Neural cell (in vitro differentiated cells): ENCODE data around the gene IFNGR2. TPM values are rescaled to one million over a fixed set of nuclear protein-coding genes. Genes with fewer than 3 reads are reported as not detected.

ENCODE experiments used
- H2AFZ ChIP-seq: fragments of 200-600, 300-800 bp; sonication (generic), shearing (Covaris generic); 2 replicates; pipeline ENCODE4 v1.6.0; 2014; ENCODE audit warnings: low read depth, mild to moderate bottlenecking, antibody characterized with exemption, low read length, moderate library complexity
- H3F3A ChIP-seq: fragments of 200-600 bp; shearing (Covaris generic); 2 replicates; pipeline ENCODE4 v1.6.1; 2016; ENCODE audit warnings: mild to moderate bottlenecking, moderate library complexity, mixed read lengths, antibody characterized with exemption, low read length; ENCODE audit not compliant: insufficient read depth, poor library complexity, severe bottlenecking
- H3K27ac ChIP-seq: fragments of 200-600, 300-800 bp; sonication (generic), shearing (Covaris generic); 2 replicates; pipeline ENCODE4 v1.5.1; 2014; ENCODE audit warnings: mild to moderate bottlenecking, low read length, moderate library complexity
- H3K27me3 ChIP-seq: fragments of 300-800, 200-600 bp; sonication (generic), shearing (Covaris generic); 2 replicates; pipeline ENCODE4 v1.6.0; 2014; ENCODE audit warnings: mild to moderate bottlenecking, low read depth, low read length, moderate library complexity; ENCODE audit not compliant: insufficient read depth
- H3K36me3 ChIP-seq: fragments of 300-800, 200-600 bp; sonication (generic), shearing (Covaris generic); 2 replicates; pipeline ENCODE4 v1.5.1; 2014; ENCODE audit warnings: mild to moderate bottlenecking, antibody characterized with exemption, low read length, moderate library complexity; ENCODE audit not compliant: insufficient read depth
- H3K4me2 ChIP-seq: fragments of 300-800, 200-600 bp; sonication (generic), shearing (Covaris generic); 2 replicates; pipeline ENCODE4 v1.6.0; 2014; ENCODE audit warnings: mild to moderate bottlenecking, low read length
- H3K4me3 ChIP-seq: fragments of 300-800, 200-600 bp; sonication (generic), shearing (Covaris generic); 2 replicates; pipeline ENCODE4 v1.5.1; 2014; ENCODE audit warnings: mild to moderate bottlenecking, low read length, moderate library complexity
- H3K79me2 ChIP-seq: fragments of 200-600 bp; shearing (Covaris generic); replicated peaks from 2 replicates; pipeline ENCODE4 v1.6.0; 2014; ENCODE audit warnings: mild to moderate bottlenecking, low read length, moderate library complexity; ENCODE audit not compliant: insufficient read depth
- H3K9ac ChIP-seq: fragments of 300-800, 200-600 bp; sonication (generic), shearing (Covaris generic); 2 replicates; pipeline ENCODE4 v1.6.1; 2016; ENCODE audit warnings: mild to moderate bottlenecking, low read length, mixed read lengths
- H3K9me2 ChIP-seq: fragments of 200-600 bp; shearing (Covaris generic); 2 replicates; pipeline ENCODE4 v1.6.1; 2016; ENCODE audit warnings: mild to moderate bottlenecking, low read length, mixed read lengths; ENCODE audit not compliant: insufficient read depth
- H3K9me3 ChIP-seq: fragments of 200-600, 300-800 bp; sonication (generic), shearing (Covaris generic); 2 replicates; pipeline ENCODE4 v1.6.1; 2016; ENCODE audit warnings: mild to moderate bottlenecking, mixed run types, low read length, moderate library complexity, mixed read lengths
- H4K20me1 ChIP-seq: fragments of 200-600 bp; shearing (Covaris generic); 2 replicates; pipeline ENCODE4 v1.6.1; 2016; ENCODE audit warnings: mild to moderate bottlenecking, mixed run types; ENCODE audit not compliant: insufficient read depth
- CTCF ChIP-seq: fragments of 450-650 bp; IDR thresholded peaks from 2 replicates; pipeline ENCODE4 v1.5.1; 2014; ENCODE audit warnings: antibody characterized with exemption, mild to moderate bottlenecking, moderate library complexity; ENCODE audit not compliant: poor library complexity, severe bottlenecking
- EP300 ChIP-seq: fragments of 450-650 bp; conservative IDR thresholded peaks from 2 replicates; pipeline ENCODE4 v1.6.1; 2014; ENCODE audit warnings: antibody characterized with exemption, mild to moderate bottlenecking, moderate library complexity; ENCODE audit not compliant: poor library complexity, severe bottlenecking
- EZH2 ChIP-seq: fragments of 200-600, 300-800 bp; shearing (Covaris generic), sonication (generic); IDR thresholded peaks from 2 replicates; pipeline ENCODE4 v1.6.1; 2014; ENCODE audit warnings: antibody characterized with exemption, low read length, borderline replicate concordance, mild to moderate bottlenecking; ENCODE audit not compliant: insufficient read depth, poor library complexity, severe bottlenecking
- MXI1 ChIP-seq: fragments of 450-650 bp; conservative IDR thresholded peaks from 2 replicates; pipeline ENCODE4 v1.6.1; 2014; ENCODE audit warnings: antibody characterized with exemption, mild to moderate bottlenecking; ENCODE audit not compliant: poor library complexity, severe bottlenecking
- POLR2AphosphoS5 ChIP-seq: IDR thresholded peaks from 2 replicates; pipeline ENCODE4 v1.6.1; 2012
- RAD21 ChIP-seq: fragments of 450-650 bp; conservative IDR thresholded peaks from 2 replicates; pipeline ENCODE4 v1.6.1; 2014; ENCODE audit warnings: antibody characterized with exemption, mild to moderate bottlenecking, moderate library complexity
- REST ChIP-seq: IDR thresholded peaks from 2 replicates; pipeline ENCODE4 v1.6.1; 2012; ENCODE audit warnings: borderline replicate concordance
- SMC3 ChIP-seq: fragments of 450-650 bp; conservative IDR thresholded peaks from 2 replicates; pipeline ENCODE4 v1.6.1; 2014; ENCODE audit warnings: antibody characterized with exemption, mild to moderate bottlenecking, moderate library complexity; ENCODE audit not compliant: poor library complexity
- TAF1 ChIP-seq: IDR thresholded peaks from 2 replicates; pipeline ENCODE4 v1.6.1; 2012; ENCODE audit warnings: low read depth
- polyA plus RNA-seq: library from polyadenylated mRNA; depleted of rRNA; stranded (reverse); fragments of >200 nt; gene quantifications from 2 replicates; pipeline ENCODE4 v1.2.3, GENCODE V29; 2014

The IFNGR2 gene
- polyA plus RNA-seq, 1 donor from 2014 or later = 57.2 TPM

GRCh38 chr21:33373451-33373850 is 29.8 kb upstream of the IFNGR2 start:
- Histone ChIP-seq H3K79me2 (no peaks in the 10 kb centered on the region), H3K9me3 (no peaks in the 10 kb centered on the region), H3K9me2 (no peaks in the 10 kb centered on the region), H3F3A (no peaks in the 10 kb centered on the region), H3K9ac (no peak overlapping the region), H3K27me3 (no peaks in the 10 kb centered on the region), H4K20me1 (no peaks in the 10 kb centered on the region), H3K36me3 (no peaks in the 10 kb centered on the region), H2AFZ (no peak overlapping the region), H3K4me2 (no peak overlapping the region), H3K27ac (no peak overlapping the region), H3K4me3 (no peak overlapping the region)
- TF ChIP-seq REST (no peak), POLR2AphosphoS5 (no peak), MXI1 (no peak), SMC3 (no peak), CTCF (no peak), EZH2 (no peak), EP300 (no peak), TAF1 (no peak), RAD21 (no peak)

- no peak overlapping the region for H3K4me3 ChIP-seq
- H3K27ac ChIP-seq = no peak overlapping the region
- H3K9me2 ChIP-seq = no peaks in the 10 kb centered on the region
- H3K9me3 ChIP-seq = no peaks in the 10 kb centered on the region
- H3F3A ChIP-seq = no peaks in the 10 kb centered on the region
- H3K36me3 ChIP-seq = no peaks in the 10 kb centered on the region
- no peak overlapping the region for H3K9ac ChIP-seq
- H4K20me1 ChIP-seq = no peaks in the 10 kb centered on the region
- no peaks in the 10 kb centered on the region for H3K27me3 ChIP-seq
- no peaks in the 10 kb centered on the region for H3K79me2 ChIP-seq
- no peak overlapping the region for H2AFZ ChIP-seq
- TF ChIP-seq SMC3 (no peak), EP300 (no peak), CTCF (no peak), MXI1 (no peak), RAD21 (no peak), EZH2 (no peak), POLR2AphosphoS5 (no peak), REST (no peak), TAF1 (no peak)
- H3K4me2 ChIP-seq = no peak overlapping the region
These were observed 29.1 kb upstream of the IFNGR2 start for GRCh38 chr21:33374080-33374449.
